ENCODE measurements around the gene STK32B.

STK32B gene

GRCh38 chr4:5489260-5489659, 438.0 kb downstream of the STK32B start:
- POLR2A ChIA-PET = no interaction called here
- CTCF ChIA-PET = no interaction called here
- DNase-seq (ENCODE audit: extremely low spot score) = no peak
- TF ChIP-seq, protein P1, sequence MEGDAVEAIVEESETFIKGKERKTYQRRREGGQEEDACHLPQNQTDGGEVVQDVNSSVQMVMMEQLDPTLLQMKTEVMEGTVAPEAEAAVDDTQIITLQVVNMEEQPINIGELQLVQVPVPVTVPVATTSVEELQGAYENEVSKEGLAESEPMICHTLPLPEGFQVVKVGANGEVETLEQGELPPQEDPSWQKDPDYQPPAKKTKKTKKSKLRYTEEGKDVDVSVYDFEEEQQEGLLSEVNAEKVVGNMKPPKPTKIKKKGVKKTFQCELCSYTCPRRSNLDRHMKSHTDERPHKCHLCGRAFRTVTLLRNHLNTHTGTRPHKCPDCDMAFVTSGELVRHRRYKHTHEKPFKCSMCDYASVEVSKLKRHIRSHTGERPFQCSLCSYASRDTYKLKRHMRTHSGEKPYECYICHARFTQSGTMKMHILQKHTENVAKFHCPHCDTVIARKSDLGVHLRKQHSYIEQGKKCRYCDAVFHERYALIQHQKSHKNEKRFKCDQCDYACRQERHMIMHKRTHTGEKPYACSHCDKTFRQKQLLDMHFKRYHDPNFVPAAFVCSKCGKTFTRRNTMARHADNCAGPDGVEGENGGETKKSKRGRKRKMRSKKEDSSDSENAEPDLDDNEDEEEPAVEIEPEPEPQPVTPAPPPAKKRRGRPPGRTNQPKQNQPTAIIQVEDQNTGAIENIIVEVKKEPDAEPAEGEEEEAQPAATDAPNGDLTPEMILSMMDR (IDR thresholded peaks at IDR 0.05; ENCODE audit: control extremely low read depth, extremely low read depth, low read depth, missing control alignments) = no peak

DNA sequence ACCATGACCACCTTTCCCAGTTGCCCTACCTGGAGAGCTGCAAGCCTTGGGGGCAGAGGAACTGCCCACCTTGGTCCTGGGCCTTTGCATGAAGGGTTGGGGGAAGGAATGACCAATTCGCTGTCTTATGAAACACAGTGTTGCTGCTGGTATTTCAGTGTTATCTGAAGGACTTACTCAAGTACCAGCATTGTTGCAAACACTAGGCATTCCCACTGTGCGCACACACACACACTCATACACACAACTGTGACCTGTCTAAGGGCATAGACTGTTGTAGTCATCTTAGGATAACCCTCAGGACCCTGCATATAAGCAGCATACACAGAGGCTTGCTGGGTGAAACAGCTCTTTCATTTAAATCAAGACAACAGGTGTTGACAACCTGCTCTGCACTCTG, 446.2 kb downstream of the STK32B start:
- POLR2A ChIA-PET = no interaction called here
- CTCF ChIA-PET = no interaction called here
- TF ChIP-seq, protein P1 (IDR thresholded peaks at IDR 0.05; ENCODE audit: control extremely low read depth, extremely low read depth, low read depth, missing control alignments) = no peak
- no peak for DNase-seq (ENCODE audit: extremely low spot score)

GRCh38 chr4:5500165-5500564, 448.9 kb downstream of the STK32B start:
- no peak for DNase-seq (ENCODE audit: extremely low spot score)
- ChIA-PET POLR2A (no interaction called here), CTCF (interaction anchor here (1.1 kb wide), 1 partner anchor 103 kb away, joined by 3 read pairs; no protein-coding TSS in a partner anchor)
- TF ChIP-seq, protein P1 (IDR thresholded peaks at IDR 0.05; ENCODE audit: control extremely low read depth, extremely low read depth, low read depth, missing control alignments) = no peak

DNA sequence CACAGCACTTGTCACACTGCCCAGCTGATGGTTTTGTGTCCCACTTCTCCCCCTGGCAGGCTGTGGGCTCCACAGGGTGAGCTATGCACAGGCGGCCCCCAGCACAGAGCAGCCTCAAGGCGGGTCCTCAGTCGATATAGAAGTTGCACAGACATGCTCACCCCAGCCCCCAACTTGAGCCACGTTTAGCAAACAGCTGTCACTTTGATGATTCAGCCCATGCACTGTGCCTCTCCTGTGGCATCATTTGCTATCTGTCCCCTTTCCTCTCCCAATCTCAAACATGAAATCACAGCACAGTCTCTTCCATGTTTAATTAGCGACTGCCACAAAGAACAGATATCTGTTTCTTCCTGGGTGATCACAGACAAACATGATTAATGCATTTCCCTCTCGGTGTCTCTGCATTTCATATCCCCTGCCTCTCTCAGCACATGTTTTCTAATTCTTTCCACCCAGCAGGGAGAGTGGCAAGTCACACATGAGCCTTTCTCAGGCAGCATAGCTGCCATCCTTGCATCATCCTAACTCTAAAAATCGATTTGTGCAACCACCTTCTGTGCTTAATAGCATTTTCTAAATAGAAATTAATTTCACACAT, 452.2 kb downstream of the STK32B start:
- ChIA-PET POLR2A (no interaction called here), CTCF (no interaction called here)
- TF ChIP-seq, protein P1 (IDR thresholded peaks at IDR 0.05; ENCODE audit: control extremely low read depth, extremely low read depth, low read depth, missing control alignments) = no peak
- no peak for DNase-seq (ENCODE audit: extremely low spot score)

- TF ChIP-seq, protein P1 (IDR thresholded peaks at IDR 0.05; ENCODE audit: control extremely low read depth, extremely low read depth, low read depth, missing control alignments) = no peak
- ChIA-PET CTCF (no interaction called here), POLR2A (no interaction called here)
- no peak for DNase-seq (ENCODE audit: extremely low spot score)
Measured at GRCh38 chr4:5504486-5504885, 453.2 kb downstream of the STK32B start.

GRCh38 chr4:5510504-5510903, 459.2 kb downstream of the STK32B start:
- CTCF ChIA-PET = no interaction called here
- TF ChIP-seq, protein P1 (IDR thresholded peaks at IDR 0.05; ENCODE audit: control extremely low read depth, extremely low read depth, low read depth, missing control alignments) = no peak
- POLR2A ChIA-PET = no interaction called here
- no peak for DNase-seq (ENCODE audit: extremely low spot score)

DNA sequence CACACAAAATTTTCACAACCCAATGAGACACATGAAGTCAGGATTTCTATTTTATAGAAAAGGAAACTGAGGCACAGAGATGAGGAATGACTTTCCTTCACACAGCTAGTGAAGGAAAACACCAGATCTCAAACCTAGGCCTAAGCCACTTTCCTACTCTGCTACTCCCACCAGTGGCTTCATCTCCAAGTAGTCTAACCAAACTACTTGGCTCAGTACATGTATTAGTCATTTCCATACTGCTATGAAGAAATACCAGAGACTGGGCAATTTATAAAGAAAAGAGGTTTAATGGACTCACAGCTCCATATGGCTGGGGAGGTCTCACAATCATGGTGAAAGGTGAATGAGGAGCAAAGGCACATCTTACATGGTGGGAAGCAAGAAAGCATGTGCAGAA, 460.5 kb downstream of the STK32B start:
- ChIA-PET CTCF (no interaction called here), POLR2A (no interaction called here)
- DNase-seq (ENCODE audit: extremely low spot score) = no peak
- TF ChIP-seq, protein P1 (IDR thresholded peaks at IDR 0.05; ENCODE audit: control extremely low read depth, extremely low read depth, low read depth, missing control alignments) = no peak

Data from GM10248 (cell line).